ENCODE measurements around the gene COL8A2.
"Not testable (repeated sequence)": the region's sequence is repeated elsewhere in the genome, so short reads cannot be mapped to it uniquely, and the experiment has no call there.

The COL8A2 gene

DNA sequence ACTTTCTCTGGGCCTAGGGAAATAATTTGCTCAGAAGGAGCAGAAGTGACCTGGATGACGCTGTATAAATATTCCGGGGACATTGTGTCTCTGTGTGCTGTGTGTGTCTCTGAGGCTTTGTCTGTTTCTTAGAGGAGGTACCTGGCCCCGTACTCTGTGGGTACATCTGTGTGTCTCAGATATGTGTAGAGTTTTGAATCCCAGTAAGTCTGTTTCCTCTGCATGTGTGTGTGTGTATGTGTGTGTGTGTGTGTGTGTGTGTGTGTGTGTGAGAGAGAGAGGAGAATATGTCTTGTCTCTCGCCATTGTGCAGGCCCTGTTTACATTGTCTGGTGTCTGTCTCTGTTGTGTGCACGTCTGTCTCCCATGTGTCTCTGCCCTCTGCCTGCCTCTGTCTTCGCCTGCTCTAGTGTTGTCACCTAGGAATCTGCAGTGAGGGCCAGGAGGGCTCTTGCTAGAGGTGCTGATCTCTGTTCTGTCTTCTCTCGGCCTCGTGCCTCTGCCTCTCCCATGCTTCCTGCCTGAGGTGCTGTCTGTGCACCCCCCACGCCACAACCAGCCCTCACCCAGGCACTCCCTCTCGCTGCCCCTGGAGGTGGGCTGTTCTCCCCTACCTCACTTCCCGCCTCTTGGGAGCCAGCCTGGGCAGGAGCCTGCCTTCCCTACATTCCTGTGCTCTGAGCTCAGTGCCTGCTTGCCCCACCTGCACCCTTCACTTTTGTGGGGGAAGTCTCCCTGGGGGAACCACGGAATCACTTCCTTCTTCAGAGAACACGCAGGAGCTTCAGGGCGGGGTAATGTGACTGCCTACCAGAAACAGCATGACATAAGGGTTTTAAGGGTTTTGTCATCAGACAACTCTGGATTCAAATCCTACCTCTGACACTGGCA is 36.9 kb upstream of the COL8A2 start:
- peak overlapping the region; percentile 46 for H3K4me3 ChIP-seq (ENCODE audit: low read length)
- TF ChIP-seq ZNF274 (IDR thresholded peaks at IDR 0.05; ENCODE audit: low read depth, low read length) = no peak

DNA sequence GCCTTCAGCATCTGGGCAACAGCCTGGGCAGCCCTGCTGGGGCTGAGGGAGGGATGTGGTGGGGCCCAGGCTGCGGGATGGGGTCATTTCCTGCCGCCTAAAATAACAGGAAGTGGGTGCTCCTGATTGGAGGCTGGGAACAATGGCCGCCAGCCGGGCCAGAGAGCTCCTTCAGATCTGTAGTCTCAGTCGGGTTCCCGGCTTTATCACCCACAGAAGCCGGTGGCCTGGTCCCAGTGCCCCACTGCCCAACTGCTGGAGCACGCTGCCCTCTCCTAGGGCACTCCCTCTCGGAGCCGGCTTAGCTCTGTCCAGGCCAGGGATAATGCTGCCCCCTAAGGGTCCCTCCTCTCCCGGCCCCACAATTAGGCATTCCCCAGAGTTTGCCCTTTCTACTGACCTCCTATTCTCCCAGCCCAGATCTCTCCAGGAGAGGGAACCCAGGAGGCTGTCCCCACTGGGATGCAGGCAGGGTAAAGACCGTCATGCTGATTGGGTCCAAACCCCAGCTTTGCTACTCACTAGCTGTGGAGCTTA is 36.0 kb upstream of the COL8A2 start:
- TF ChIP-seq ZNF274 (IDR thresholded peaks at IDR 0.05; ENCODE audit: low read depth, low read length) = no peak
- peak overlapping the region; percentile 46 for H3K4me3 ChIP-seq (ENCODE audit: low read length)

DNA sequence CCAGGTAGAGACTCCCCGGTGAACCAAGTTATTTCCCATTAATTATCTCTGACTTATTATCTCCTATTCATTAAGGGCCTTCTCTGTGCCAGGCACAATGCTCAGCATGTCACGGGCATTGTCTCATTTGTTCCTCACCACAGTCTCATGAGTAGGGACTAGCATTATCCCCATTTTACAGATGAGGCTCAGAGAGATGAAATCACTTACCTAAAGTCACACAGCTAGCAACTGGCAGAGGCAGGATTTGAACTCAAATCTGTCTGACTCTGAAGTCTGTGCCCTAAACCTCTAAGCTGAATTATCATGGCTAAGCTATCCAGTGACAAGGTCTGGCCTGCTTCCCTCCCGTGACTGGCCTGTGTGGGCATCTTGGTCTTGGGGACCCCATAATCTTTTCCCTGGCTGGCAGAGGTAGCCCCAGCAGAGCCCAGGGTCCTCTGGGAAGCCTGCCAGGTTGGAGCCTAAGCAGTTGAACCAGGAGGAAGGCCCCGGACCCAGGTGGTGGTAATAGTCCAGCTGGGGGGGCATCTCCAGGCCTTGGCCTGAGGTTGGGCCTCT is 35.4 kb upstream of the COL8A2 start:
- TF ChIP-seq ZNF274 (IDR thresholded peaks at IDR 0.05; ENCODE audit: low read depth, low read length) = no peak
- peak overlapping the region; percentile 46; the same call in 1 of the 2 replicates for H3K4me3 ChIP-seq (ENCODE audit: low read length)

DNA sequence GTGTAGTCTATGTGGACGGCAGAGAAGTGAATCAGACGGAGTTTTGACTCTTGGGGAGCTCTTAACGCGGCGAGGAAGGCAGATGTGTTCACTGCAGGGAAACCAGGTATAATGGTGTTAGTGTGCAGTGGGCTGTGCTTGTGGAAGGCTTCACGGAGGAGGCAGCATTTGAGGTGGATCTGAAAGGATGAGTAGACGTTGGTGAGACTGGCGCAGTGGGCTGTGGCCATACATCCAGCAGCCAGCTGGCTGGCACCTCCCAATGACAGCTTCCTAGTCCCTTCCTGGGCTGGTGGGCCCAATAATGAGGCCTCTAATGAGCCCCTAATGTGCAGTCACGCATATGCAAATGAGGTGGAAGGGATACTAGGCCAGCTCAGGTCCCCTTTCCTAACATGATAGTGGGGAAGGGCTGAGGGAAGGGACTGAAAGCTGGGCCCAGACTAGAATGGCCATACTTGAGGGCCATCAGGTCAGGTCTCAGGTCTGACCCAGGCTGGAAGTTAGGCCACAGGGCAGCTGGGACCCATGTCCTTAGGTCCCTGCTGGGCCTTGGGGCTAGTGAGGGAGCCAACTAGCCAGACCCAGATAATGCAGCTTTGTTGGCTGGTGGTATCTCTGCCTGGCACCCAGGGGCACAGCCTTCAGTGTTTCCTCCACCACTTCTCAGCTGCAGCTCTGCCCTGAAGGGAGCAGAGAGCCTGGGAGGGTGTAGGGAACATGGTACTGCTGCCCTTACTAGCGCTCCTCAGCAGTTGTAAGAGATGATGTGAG is 34.8 kb upstream of the COL8A2 start:
- H3K4me3 ChIP-seq (ENCODE audit: low read length) = peak overlapping the region; percentile 46; the same call in 1 of the 2 replicates

DNA sequence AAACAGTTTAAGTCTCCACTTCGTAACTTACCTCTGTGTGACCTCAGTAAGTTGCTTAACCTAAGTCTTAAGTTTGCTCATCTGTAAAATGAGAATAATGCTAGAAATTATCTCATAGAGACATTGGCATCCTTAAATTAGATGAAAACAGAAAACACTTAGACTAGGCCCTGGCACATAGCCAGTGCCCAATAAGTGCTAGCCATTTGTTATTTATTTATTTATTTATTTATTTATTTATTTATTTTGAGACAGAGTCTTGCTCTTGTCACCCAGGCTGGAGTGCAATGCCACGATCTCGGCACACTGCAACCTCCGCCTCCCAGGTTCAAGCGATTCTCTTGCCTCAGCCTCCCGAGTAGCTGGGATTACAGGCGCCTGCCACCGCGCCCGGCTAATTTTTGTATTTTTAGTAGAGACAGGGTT is 33.8 kb upstream of the COL8A2 start:
- not testable (repeated sequence) for H3K4me3 ChIP-seq (ENCODE audit: low read length)

More for the DNA sequence above, 34.8 kb upstream of the COL8A2 start:
- TF ChIP-seq ZNF274 (IDR thresholded peaks at IDR 0.05; ENCODE audit: low read depth, low read length) = no peak

DNA sequence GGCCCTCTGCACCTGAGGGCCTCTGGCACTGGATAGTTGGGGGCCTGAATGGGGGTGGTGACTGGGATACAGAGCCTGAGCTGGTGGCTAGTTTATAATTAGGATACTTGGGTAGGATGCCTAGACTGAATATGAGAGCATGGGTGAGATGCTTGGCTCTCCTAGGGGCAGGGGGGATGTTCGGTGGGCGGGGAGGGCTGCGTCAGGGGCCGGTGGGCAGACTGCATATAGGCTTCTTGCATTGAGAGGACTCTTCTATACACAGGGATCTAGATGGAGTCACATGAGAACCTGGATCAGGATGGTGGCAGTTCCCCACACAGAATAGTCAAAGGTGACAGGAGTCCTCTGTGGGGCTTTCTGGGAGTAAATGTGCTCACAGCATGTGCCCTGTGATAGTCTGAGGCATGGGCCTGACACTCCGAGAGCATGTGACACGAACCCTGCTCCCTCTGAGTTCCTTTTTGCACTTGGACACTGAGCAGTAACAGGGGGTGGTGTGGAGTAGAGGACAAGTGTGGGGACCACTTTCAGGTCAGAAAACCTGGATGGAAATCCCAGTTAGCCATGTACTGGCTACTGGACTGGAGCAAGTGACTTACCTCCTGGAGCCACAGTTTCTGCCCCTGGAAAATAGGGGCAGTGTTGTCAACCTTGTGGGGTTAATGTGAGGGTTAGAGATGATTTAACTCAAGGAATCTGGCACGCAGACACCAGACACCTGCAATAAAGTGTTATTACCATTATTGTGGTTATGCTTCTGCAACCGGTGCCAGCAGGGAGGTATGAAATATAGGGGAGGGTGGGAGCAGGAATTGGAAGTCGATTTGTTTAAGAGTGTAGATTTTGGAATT is 33.2 kb upstream of the COL8A2 start:
- no peak for TF ChIP-seq ZNF274 (IDR thresholded peaks at IDR 0.05; ENCODE audit: low read depth, low read length)
- peak overlapping the region; percentile 93; the same call in 1 of the 2 replicates for H3K4me3 ChIP-seq (ENCODE audit: low read length)

DNA sequence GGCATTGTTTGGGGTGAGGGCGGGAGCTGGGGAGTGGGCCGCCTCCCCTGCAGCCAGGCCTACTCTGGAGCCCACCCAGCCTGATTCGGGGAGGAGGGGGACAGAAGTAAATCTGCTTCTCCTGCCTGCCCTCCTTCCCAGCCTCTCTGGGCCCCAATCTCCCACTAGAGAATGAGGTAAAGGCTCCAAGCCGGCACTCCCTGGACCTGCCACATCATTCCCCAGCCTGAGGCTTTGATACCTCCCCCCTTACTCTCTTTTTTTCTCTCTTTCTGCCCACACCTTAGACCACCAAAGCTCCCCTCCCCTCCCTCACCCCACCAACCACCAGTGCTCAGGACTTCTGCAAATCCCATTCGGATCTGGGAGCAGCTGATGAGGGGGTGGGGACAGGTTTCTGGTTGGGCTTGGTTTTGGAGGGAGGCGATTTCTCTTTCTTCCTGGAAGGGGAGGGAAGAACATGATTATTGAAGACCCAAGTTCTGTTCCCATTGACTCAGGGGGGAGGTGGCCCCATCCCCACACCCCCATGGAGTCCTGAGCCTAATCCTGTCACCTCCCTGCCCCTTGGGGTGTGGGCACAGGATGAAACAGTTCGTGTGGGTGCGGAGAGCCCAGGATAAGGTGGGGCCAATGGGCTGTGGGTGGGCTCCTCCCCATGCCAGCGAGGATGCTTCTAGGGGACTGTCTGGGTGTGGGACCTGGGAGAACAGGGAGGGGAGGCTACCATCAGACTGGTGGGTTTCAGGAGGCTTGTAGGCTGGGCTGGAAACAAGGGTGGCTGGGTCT is 32.3 kb upstream of the COL8A2 start:
- TF ChIP-seq ZNF274 (IDR thresholded peaks at IDR 0.05; ENCODE audit: low read depth, low read length) = no peak
- H3K4me3 ChIP-seq (ENCODE audit: low read length) = peak overlapping the region; percentile 93

DNA sequence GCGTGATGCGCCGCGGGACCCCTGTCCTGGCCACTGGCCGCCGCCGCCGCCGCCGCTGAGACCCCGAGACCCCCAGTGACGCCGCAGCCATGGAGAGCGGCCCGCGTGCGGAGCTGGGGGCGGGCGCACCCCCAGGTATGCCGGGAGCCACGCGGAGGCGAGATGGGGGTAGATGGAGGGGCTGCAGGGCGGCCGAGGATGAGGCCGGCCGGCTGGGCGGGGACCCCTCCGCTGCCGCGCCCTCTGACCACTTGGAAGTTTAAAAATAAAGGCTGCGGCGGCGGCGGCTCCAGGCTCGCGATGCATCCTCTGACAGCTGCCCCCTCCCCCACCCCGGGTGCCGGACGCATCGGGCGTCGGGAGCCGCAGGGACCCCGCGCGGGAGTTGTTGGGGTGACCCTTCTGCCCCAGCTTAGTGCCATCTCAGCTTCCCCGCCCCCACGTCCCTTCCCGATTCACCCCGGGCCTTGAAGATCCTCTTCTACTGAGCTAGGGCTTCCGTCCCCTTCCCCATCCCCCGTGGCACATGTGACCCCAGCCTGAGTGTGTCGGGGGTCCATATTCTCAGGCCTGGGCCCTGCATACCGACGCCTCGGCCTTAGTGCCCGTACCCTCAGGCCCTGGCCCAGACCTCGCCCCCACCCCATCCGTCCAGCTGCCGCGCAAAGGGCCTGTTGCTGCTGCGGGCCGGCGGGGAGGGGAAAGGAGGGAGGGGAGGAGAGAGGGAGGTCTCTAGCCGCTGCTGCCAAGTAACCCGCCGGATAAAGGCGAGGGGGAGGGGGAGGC is 31.5 kb upstream of the COL8A2 start:
- TF ChIP-seq ZNF274 (IDR thresholded peaks at IDR 0.05; ENCODE audit: low read depth, low read length) = no peak

DNA sequence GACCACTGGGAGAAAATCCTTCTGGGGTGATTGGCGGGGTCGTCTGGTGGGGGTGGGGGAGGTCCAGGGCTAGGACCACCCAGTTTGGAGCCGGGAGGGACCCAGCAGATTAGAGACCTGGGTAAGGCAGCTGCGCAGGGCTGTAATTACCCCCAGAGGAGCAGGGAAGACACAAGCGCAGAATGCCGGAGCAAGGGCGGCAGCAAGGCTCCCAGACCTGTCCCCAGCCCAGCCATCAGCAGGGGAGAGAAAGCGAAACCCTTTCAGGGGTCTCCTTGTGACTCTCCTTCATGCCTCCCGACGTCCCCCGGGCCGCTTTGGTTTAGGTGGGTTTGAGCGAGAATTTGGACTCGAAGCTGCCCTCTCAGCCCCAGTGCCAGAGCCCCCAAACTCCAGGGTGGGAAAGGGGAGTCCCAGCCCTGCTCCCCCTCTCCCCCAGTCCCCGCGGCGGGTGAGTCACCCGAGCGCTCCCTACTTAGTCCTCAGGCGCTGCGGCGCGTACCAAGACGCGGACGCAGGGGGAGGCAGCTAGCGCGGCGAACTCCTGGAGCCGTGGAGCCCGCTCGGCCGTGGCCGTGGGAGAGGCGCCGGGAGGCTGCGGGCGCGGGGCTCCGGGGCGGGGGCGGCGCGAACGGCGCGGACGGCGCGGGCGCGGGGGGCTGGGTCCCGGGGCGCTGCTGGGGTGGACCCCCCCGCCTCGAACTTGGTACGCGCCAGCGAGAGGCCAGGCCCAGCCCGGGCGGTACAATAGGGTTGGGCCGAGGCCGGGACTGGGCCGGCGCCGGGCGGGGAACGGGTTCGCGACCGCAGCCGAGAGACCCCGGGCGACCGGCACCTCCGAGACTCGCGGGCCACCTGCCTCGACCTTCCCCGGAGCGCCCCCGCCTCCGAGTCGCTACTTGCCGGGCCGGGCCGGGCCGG is 30.6 kb upstream of the COL8A2 start, which contains the start of gene MAP7D1:
MAP7D1 (plus strand) TSS at position 753 of the 921 bp plus-strand sequence. CDS start 258 bp downstream, outside the sequence.
- no peak for TF ChIP-seq ZNF274 (IDR thresholded peaks at IDR 0.05; ENCODE audit: low read depth, low read length)

More for the DNA sequence above, 31.5 kb upstream of the COL8A2 start:
- peak overlapping the region; percentile 93 for H3K4me3 ChIP-seq (ENCODE audit: low read length)

DNA sequence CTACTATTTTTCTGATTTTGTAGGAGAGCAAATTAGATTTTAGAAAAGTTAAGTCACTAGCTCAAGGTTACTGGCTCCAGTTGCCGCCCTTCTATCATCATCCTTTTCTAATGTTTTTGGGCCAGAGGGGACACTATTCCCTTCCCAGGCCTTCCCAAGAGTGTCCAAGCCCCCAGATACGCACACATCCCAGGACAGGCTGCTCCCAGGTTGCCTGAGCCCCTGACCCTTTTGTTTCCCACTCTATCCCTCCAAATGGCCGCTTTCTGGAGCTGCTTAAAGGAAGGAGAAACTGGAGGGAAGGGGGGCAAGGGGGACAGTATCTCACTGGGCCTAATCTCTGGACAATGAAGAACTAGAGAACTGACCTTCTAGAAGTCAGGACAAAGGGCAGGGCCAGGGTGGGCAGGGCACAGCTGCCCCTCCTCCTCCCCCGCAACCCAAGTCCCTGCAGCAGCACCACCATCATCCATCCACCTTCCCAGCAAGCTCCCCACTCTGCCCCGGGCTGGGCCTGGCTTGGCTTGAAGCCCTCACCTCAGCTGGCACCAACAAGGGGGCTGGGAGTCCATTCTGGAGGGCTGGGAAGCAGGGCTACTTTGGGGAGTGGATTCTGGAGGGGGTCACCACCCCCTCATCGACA is 29.9 kb upstream of the COL8A2 start:
- peak overlapping the region; percentile 93; the same call in 1 of the 2 replicates for H3K4me3 ChIP-seq (ENCODE audit: low read length)
- TF ChIP-seq ZNF274 (IDR thresholded peaks at IDR 0.05; ENCODE audit: low read depth, low read length) = no peak

More for the DNA sequence above, 30.6 kb upstream of the COL8A2 start, which contains the start of gene MAP7D1:
- peak within 1 kb of the TSS; percentile 93 for H3K4me3 ChIP-seq (ENCODE audit: low read length)

Measured in GM08714 (cell line).